ENCODE data around the gene TUBGCP2.

TUBGCP2 gene

DNA sequence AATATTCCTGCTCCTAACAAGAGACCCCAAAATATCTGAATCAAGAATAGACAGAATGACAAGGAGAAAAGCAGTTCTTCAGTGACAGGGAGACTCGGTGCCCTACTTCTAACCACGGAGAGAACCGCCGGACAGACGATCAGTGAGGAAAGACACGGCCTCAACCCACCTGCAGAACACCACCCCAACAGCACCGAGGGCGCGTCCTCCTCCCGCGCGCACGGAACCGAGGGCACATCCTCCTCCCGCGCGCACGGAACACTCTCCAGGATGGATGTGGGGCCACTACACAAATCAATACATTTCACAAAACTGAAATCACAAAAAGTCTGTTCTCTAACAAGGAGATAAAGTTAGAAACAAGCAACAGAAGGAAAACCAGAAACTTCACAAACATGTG is 22.3 kb downstream of the TUBGCP2 start:
- no peak overlapping the region for H3K4me3 ChIP-seq (ENCODE audit: control insufficient read depth, low read depth, low read length)
- TF ChIP-seq, protein P1, sequence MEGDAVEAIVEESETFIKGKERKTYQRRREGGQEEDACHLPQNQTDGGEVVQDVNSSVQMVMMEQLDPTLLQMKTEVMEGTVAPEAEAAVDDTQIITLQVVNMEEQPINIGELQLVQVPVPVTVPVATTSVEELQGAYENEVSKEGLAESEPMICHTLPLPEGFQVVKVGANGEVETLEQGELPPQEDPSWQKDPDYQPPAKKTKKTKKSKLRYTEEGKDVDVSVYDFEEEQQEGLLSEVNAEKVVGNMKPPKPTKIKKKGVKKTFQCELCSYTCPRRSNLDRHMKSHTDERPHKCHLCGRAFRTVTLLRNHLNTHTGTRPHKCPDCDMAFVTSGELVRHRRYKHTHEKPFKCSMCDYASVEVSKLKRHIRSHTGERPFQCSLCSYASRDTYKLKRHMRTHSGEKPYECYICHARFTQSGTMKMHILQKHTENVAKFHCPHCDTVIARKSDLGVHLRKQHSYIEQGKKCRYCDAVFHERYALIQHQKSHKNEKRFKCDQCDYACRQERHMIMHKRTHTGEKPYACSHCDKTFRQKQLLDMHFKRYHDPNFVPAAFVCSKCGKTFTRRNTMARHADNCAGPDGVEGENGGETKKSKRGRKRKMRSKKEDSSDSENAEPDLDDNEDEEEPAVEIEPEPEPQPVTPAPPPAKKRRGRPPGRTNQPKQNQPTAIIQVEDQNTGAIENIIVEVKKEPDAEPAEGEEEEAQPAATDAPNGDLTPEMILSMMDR (conservative IDR thresholded peaks at IDR 0.05; ENCODE audit: control insufficient read depth, insufficient read depth, low read depth, low read length), result no peak
- DNase-seq (ENCODE audit: low read depth), result no peak

DNA sequence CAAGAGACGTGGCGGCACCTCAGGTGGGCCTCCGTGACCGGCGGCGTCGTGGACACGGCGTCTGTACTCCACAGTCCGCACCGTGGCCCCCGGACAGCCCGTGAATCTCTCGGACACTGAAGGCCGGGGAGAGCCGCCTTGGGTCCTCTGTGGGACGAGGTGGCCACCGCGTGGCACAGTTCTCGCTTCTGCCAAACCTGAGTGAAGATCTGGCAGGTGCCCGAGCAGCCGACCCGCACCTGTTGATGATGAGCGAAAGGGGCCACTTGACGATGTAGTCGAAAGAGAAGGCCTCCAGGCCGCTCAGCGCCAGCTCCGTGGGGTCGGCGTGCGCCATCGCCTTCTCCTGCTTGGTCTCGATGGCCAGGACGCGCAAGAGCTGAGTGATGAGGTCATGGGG is 23.5 kb downstream of the TUBGCP2 start:
- H3K4me3 ChIP-seq (ENCODE audit: control insufficient read depth, low read depth, low read length), result no peak overlapping the region
- TF ChIP-seq, protein P1 (conservative IDR thresholded peaks at IDR 0.05; ENCODE audit: control insufficient read depth, insufficient read depth, low read depth, low read length), result no peak
- DNase-seq (ENCODE audit: low read depth), result no peak

DNA sequence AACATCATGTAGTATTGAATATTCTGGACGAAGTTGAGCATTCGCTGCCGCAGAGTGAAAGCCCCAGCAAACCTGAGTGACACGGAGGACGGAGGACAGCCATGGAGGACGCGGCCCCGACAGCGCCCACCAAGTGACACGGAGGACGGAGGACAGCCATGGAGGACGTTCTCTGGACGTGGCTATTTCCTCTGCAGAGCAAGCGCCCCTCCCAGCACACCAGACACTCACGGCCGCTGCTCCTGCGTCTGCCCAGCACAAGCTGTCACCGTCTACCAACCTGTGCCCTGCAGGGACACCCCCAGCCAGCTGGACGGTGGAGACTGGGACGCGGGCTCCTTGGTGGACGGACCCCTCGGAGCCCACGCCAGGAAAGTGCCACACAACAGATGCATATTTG is 24.7 kb downstream of the TUBGCP2 start:
- TF ChIP-seq, protein P1 (conservative IDR thresholded peaks at IDR 0.05; ENCODE audit: control insufficient read depth, insufficient read depth, low read depth, low read length), result no peak
- H3K4me3 ChIP-seq (ENCODE audit: control insufficient read depth, low read depth, low read length), result no peak overlapping the region
- no peak for DNase-seq (ENCODE audit: low read depth)

DNA sequence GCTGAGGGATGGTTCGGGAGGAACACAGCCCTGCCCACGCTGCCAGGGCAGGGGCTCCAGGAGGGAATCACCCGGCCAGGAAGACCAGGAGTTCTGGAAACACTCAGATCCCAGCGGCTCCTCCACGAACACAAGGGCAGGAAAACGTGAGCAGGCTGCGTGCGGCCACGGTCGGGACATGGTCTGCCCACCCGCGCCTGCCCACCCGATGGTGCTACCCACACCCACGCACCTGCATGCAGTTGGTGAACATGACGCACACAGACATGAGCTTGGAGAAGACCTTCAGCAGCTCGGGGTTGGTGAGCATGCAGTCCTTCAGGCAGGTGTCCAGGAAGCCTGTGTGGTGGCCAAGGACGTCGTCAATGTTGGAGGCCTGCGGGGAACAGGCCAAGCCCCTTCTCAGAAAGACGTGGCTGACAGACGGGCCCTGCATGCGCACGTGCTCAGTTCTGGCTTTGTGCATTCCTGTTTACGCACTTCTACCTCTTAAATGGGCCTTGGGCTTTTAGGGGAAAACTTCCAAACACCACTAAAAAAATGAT is 25.8 kb downstream of the TUBGCP2 start:
- no peak for DNase-seq (ENCODE audit: low read depth)
- TF ChIP-seq, protein P1 (conservative IDR thresholded peaks at IDR 0.05; ENCODE audit: control insufficient read depth, insufficient read depth, low read depth, low read length), result no peak
- H3K4me3 ChIP-seq (ENCODE audit: control insufficient read depth, low read depth, low read length), result no peak overlapping the region

DNA sequence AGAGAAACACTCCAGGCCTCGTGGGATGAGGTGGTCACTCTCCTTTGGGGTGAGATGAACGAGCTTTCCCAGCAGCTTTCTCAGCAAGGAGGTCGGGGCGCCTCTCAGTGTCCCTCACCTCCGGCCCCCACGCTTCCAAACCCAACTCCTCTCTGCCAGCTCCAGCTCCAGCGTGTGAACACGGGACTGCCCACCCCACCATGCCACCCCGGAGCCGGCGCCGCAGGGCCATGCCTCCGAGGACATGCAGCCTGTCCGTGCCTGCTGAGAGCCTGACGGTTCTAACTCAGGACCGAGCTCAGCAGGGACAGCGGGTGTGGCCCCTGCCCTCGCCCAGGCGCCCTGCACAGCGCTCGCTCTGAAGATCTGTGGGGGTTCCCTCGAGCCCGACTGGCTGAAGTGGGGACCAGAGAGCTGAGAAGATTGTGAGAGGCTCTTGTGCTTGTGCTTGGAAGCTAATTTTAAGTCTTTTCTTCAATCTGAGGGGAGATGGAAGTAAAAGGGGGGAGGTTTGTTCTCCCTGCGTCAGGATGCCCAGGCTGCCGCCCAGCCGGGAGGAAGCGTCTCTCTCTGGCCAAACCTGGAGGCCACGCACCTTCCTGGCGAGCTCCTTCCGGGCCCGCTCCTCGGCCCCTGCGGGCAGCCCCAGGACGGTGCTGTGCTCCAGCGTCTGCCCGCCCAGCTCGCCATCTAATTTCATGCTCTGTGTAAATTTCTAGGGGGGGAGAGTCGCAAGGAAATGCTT is 26.9 kb downstream of the TUBGCP2 start:
- TF ChIP-seq, protein P1 (conservative IDR thresholded peaks at IDR 0.05; ENCODE audit: control insufficient read depth, insufficient read depth, low read depth, low read length), result no peak

DNA sequence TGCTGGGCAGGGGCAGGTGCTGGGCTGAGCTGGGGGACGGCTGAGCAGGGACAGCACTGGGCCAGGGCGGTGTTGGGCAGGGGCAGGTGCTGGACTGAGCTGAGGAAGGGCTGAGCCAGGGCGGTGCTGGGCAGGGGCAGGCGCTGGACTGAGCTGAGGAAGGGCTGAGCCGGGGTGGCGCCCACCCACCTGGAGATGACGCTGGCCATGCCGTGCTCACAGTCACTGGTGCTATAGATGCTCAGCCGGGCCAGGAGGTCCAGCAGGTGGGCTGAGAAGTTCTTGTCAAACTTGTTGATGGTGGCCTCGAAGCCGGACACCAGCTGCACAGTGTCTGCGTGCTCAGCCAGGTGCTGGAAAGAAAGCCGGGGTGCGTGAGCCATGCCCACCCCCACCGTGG is 27.6 kb downstream of the TUBGCP2 start:
- DNase-seq (ENCODE audit: low read depth), result no peak
- TF ChIP-seq, protein P1 (conservative IDR thresholded peaks at IDR 0.05; ENCODE audit: control insufficient read depth, insufficient read depth, low read depth, low read length), result no peak
- H3K4me3 ChIP-seq (ENCODE audit: control insufficient read depth, low read depth, low read length), result no peak overlapping the region

More for the DNA sequence above, 26.9 kb downstream of the TUBGCP2 start:
- DNase-seq (ENCODE audit: low read depth), result no peak
- no peak overlapping the region for H3K4me3 ChIP-seq (ENCODE audit: control insufficient read depth, low read depth, low read length)

Measured in fibroblast of mammary gland (primary cell).